ENCODE data around the gene PSMD12.

Gene PSMD12

DNA sequence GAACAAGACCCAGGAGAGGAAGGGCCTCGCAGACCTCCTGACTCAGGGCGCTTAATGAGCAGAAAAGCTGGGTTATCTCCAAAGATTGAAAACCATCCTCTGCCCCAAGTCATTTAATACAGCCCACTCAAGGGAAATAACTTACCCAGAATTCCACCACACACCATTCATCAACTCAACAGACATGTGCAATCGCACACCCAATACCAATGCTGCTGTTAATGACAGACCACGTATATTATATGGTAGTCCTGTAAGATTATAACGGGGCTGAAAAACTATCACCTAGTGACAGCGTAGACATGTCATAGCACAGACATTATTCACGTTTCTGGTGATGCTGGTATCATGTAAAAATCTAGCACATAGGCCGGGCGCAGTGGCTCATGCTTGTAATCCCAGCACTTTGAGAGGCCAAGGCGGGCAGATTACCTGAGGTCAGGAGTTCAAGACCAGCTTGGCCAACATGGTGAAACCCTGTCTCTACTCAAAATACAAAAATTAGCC, 68.9 kb downstream of the PSMD12 start:
- DNase-seq: no peak

DNA sequence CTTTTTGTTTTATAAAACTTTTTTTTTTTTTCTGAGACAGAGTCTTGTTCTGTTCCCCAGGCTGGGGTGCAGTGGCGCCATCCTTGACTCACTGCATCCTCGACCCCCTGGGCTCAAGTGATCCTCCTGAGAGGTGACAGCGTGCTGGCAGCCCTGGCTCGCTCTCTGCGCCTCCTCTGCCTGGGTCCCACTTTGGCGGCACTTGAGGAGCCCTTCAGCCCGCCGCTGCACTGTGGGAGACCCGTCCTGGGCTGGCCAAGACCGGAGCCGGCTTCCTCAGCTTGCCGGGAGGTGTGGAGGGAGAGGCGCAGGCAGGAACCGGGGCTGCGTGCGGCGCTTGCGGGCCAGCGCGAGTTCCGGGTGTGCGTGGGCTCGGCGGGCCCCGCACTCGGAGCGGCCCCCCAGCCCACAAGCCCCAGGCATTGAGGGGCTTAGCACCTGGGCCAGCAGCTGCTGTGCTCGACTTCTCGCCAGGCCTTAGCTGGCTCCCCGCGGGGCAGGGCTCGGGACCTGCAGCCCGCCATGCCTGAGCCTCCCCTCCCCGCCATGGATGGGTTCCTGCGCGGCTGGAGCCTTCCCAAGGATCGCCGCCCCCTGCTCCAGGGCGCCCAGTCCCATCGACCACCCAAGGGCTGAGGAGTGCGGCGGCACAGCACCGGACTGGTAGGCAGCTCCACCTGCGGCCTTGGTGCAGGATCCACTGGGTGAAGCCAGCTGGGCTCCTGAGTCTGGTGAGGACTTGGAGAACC, 71.8 kb downstream of the PSMD12 start:
- no peak for DNase-seq

DNA sequence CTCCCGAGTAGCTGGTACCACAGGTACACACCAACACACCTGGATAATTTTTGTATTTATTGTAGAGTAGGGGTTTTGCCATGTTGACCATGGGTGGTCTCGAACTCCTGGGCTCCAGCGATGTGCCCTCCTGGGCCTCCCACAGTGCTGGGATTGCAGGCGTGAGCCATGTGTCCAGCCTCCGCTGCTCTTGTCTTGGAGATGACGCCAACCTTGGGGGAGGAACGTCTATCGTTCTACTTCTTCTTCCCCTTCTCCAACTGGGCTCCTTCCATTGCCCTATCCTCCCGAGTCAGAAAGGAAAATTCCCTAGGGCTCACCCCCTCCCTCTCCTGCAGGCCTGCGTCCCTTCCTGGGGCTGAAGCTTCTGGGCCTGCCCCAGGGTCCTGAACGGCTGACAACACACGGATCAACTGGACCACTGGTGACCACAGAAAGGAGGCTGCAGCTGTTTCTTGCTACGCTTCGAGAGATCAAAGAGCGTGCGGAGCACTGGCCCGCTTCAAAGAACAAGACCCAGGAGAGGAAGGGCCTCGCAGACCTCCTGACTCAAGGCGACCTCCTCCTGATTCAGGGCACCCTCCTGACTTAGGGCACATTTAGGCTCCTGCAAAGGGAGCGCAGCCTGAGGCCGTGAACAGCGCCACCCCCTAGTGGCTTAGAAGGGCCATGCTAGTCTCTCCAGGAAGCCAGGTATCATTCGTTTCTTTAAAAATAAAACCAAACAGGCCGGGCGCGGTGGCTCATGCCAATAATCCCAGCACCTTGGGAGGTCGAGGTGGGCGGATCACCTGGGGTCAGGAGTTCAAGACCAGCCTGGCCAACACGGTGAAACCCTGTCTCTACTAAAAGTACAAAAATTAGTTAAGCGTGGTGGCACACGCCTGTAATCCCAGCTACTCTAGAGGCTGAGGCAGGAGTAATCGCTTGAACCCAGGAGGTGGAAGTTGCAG, 72.8 kb downstream of the PSMD12 start:
- no peak for DNase-seq

GRCh38 chr17:67290711-67291291, 75.6 kb downstream of the PSMD12 start:
- DNase-seq: no peak

DNA sequence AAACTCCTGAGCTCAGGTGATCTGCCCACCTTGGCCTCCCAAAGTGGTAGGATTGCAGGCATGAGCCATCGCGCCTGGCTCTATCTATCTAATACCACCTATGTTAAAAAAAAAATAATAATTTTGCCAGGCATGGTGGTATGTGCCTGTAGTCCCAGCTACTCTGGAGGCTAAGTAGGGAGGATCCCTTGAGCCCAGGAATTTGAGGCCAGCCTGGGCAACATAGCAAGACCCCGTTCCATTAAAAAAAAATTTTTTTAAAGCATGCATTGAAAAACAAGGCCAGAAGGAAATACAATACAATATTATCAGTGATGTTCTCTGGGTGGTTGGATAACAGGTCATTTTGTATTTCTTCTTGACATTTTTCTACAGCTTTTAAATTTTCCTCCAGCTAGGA, 76.1 kb downstream of the PSMD12 start:
- DNase-seq: no peak

GRCh38 chr17:67289181-67289876, 77.0 kb downstream of the PSMD12 start:
- no peak for DNase-seq

Data from NCI-H526 treated with DMSO at 0.1 percent for 48 hours (cell line).